ENCODE measurements around the gene CFAP20DC. TPM values are rescaled to one million over a fixed set of nuclear protein-coding genes. Genes with fewer than 3 reads are reported as not detected.
"Not testable (repeated sequence)": the region's sequence is repeated elsewhere in the genome, so short reads cannot be mapped to it uniquely, and the experiment has no call there.

The CFAP20DC gene
- total RNA-seq, 4 donors from 2014 or later: not detected

DNA sequence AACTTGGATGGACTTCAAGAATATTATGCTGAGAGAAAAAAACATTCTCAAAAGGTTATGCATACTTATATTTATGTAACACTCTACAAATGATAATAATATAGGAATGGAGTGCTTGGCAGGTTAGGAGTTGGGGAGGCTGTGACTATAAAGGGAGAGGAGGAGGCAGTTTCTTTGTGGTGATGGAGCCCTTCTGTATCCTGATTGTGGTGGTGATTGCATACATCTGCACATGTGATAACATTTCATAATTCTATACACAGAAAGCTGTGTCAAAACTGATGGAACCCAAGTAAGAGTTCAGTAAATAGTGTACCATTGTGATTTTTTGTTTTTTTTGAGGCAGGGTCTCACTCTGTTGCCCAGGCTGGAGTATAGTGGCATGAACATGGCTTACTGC lies 351.6 kb downstream of the CFAP20DC start:
- Histone ChIP-seq H3K27ac (no peak overlapping the region), H3K27me3 (no peaks in the 10 kb centered on the region), H3K4me1 (no peaks in the 10 kb centered on the region), H3K4me3 (no peak overlapping the region), H3K9me3 (no peaks in the 10 kb centered on the region), H3K36me3 (no peaks in the 10 kb centered on the region)
- no peak for DNase-seq
- intact Hi-C loops (cut with DNase I; ENCODE audit: low total_unique reads) (no loop called here), in situ Hi-C loops (cut with MboI; ENCODE audit: low sequenced_read_pairs in 4 of 4) (no loop called here)
- TF ChIP-seq POLR2A (IDR thresholded peaks at IDR 0.05): no peak
- TF ChIP-seq, protein P1, sequence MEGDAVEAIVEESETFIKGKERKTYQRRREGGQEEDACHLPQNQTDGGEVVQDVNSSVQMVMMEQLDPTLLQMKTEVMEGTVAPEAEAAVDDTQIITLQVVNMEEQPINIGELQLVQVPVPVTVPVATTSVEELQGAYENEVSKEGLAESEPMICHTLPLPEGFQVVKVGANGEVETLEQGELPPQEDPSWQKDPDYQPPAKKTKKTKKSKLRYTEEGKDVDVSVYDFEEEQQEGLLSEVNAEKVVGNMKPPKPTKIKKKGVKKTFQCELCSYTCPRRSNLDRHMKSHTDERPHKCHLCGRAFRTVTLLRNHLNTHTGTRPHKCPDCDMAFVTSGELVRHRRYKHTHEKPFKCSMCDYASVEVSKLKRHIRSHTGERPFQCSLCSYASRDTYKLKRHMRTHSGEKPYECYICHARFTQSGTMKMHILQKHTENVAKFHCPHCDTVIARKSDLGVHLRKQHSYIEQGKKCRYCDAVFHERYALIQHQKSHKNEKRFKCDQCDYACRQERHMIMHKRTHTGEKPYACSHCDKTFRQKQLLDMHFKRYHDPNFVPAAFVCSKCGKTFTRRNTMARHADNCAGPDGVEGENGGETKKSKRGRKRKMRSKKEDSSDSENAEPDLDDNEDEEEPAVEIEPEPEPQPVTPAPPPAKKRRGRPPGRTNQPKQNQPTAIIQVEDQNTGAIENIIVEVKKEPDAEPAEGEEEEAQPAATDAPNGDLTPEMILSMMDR (IDR thresholded peaks at IDR 0.05 in 4 of 5, conservative IDR thresholded peaks at IDR 0.05 in 1 of 5): no peak
- ATAC-seq: no peak

GRCh38 chr3:58697561-58697960 lies 352.3 kb downstream of the CFAP20DC start:
- Histone ChIP-seq H3K9me3 (no peaks in the 10 kb centered on the region), H3K4me3 (no peak overlapping the region), H3K27ac (no peak overlapping the region), H3K27me3 (no peaks in the 10 kb centered on the region), H3K4me1 (no peaks in the 10 kb centered on the region), H3K36me3 (no peaks in the 10 kb centered on the region)
- intact Hi-C loops (cut with DNase I; ENCODE audit: low total_unique reads): no loop called here
- DNase-seq (no peak), ATAC-seq (no peak)
- TF ChIP-seq, protein P1 (IDR thresholded peaks at IDR 0.05 in 4 of 5, conservative IDR thresholded peaks at IDR 0.05 in 1 of 5): no peak
- no peak for TF ChIP-seq POLR2A (IDR thresholded peaks at IDR 0.05)
- in situ Hi-C loops (cut with MboI; ENCODE audit: low sequenced_read_pairs in 4 of 4): no loop called here

- H3K4me3 ChIP-seq; intact Hi-C loops (cut with DNase I; ENCODE audit: low total_unique reads): not testable (repeated sequence)
Measured at GRCh38 chr3:58696813-58697212, 353.0 kb downstream of the CFAP20DC start.

GRCh38 chr3:58696093-58696492 lies 353.7 kb downstream of the CFAP20DC start:
- no peak overlapping the region for H3K27ac ChIP-seq
- no peaks in the 10 kb centered on the region for H3K27me3 ChIP-seq
- H3K36me3 ChIP-seq: no peaks in the 10 kb centered on the region
- H3K9me3 ChIP-seq: no peaks in the 10 kb centered on the region
- H3K4me1 ChIP-seq: no peaks in the 10 kb centered on the region
- DNase-seq: no peak
- no peak for TF ChIP-seq POLR2A (IDR thresholded peaks at IDR 0.05)
- TF ChIP-seq, protein P1 (IDR thresholded peaks at IDR 0.05 in 4 of 5, conservative IDR thresholded peaks at IDR 0.05 in 1 of 5): no peak
- H3K4me3 ChIP-seq: no peak overlapping the region
- intact Hi-C loops (cut with DNase I; ENCODE audit: low total_unique reads) (no loop called here), in situ Hi-C loops (cut with MboI; ENCODE audit: low sequenced_read_pairs in 4 of 4) (no loop called here)
- no peak for ATAC-seq

More at GRCh38 chr3:58696813-58697212, 353.0 kb downstream of the CFAP20DC start:
- H3K9me3 ChIP-seq; in situ Hi-C loops (cut with MboI; ENCODE audit: low sequenced_read_pairs in 4 of 4); H3K4me1 ChIP-seq; H3K27ac ChIP-seq; DNase-seq; ATAC-seq; H3K27me3 ChIP-seq; H3K36me3 ChIP-seq: not testable (repeated sequence)

DNA sequence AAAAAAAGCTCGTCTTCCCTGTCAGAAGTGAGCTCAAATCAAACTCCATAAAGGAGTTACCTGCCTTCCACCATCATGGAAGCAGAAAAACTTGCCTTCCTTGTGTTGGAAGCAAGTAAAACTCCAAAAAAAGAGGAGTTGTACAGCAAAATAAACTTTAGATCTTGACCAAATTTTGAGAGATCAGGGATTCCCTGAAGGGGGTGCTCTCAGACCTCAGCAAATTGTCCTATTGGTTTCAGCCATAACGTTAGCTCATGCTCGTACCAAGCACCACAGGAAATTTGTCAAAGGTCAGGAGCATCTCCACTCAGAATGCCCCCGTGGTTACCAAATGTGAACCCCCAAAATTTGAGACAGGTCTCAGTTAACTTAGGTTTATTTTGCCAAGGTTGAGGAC lies 354.5 kb downstream of the CFAP20DC start:
- H3K4me1 ChIP-seq; H3K27me3 ChIP-seq; H3K36me3 ChIP-seq; in situ Hi-C loops (cut with MboI; ENCODE audit: low sequenced_read_pairs in 4 of 4); H3K4me3 ChIP-seq; intact Hi-C loops (cut with DNase I; ENCODE audit: low total_unique reads); H3K9me3 ChIP-seq; ATAC-seq; H3K27ac ChIP-seq; DNase-seq: not testable (repeated sequence)

Data from gastrocnemius medialis (tissue), 4 donors.